NOMO-1 treated with DMSO at 0.1 percent for 48 hours (cell line): Measurements from ENCODE around the gene ZNF536.

Experiments used
- DNase-seq: peaks from one replicate; lab custom pipeline; 2025; ENCODE audit not compliant: unreplicated experiment; lab: John Stamatoyannopoulos, UW

Gene ZNF536

DNA sequence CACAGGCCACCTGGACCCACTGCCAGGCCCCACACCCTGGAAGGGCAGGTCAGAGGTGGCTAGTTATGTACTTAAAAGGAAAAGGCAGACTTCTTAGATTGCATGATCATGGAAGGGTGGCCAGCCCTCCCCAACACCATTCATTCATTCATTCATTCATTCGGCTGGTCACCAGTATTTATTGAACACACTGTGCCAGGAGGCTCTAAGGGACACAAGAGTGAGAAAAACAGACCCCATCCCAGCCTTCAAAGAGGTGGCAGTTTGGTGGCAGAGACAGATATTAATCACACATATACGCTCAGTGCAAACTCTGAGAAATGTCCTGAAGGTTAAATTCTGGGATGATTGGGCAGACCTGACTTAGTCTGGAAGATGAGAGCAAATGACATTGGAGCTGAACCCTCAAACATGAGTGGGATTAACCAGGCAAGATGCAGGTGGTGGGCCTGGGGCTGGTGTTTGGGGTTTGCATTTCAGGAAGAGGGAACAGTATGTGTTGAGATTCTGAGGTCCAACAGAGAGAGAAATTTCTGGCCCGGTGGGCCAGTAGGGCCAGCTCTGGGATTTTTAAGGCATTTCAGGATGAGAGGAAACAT, 147.5 kb downstream of the ZNF536 start:
- no peak for DNase-seq

- DNase-seq, result no peak
Measured at GRCh38 chr19:30520735-30521479, 148.7 kb downstream of the ZNF536 start.

DNA sequence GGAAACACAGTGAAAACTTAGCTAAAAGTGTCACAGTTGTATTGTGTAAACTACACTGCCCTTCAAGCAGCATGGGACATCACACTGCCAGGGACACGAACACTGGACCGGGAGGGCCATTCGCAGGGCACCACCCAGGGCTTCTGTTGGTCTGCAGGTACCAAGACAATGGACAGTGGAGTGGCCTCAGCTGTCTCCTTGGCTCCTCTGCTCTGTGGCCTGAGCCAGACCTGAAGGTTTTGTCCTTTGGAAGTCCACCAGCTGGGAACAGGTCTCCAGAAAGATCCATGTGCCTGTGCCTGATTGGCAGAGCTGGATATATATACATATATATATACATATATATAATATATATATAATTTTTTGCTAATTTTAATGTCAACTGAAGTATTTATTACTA, 149.8 kb downstream of the ZNF536 start:
- DNase-seq, result no peak

GRCh38 chr19:30522341-30522740, 150.2 kb downstream of the ZNF536 start:
- no peak for DNase-seq

GRCh38 chr19:30523791-30524190, 151.6 kb downstream of the ZNF536 start:
- DNase-seq, result no peak

DNA sequence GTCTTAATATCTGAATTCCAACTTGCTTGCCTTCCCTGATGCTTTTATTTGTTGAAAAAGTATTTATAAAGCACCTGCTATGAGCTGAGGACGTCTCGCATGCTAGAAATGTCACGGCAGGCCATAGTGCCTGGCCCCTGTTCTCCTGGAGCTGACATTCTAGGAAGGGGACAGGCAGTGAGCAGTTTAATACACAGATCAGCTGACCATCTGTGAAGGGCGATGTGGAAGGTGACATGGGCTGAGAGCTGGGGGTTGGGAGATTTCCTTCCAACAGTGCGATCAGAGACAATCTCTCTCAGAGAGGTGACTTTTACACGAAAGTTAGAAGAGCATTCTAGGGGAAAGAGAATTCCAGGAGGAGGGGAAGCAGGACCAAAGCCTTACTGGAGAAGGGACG, 153.2 kb downstream of the ZNF536 start:
- no peak for DNase-seq

DNA sequence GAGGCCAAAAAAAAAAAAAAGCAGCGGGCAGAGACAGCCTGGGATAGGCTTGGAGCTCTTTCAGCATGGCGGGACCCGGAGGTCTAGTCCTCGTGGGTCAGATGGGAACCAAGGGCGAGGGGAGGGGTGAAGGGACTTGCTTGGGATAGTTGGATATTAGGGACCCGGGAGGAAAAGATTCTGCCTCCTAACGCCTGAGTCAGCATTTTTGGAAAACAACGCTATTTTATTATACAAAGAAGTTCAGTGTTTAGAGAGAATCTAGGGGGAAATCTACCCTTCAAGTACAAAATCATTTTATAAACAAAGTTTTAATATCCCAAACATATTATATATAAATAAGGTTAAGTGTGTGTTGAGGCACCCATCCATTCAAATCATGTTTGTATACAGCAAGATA, 156.7 kb downstream of the ZNF536 start:
- DNase-seq, result no peak

DNA sequence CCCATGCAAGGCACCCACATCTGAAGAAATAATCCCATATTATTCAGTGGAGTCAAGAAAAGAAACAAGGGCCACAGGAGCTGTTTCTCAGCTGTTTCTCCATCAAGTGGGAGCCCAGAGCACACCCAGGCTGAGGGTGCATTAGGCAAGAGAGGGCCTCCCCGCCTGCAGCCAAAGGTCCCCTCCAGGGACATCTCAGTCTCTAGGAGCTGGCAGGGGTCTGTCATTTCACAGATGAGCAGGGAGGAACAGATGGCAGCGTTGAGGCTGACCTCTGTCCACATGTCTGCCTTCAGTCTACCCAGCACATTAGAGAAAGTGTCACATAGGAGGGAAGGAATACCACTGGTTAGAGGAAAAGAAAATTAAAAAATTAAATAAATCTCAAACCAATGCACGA, 157.7 kb downstream of the ZNF536 start:
- DNase-seq, result no peak

DNA sequence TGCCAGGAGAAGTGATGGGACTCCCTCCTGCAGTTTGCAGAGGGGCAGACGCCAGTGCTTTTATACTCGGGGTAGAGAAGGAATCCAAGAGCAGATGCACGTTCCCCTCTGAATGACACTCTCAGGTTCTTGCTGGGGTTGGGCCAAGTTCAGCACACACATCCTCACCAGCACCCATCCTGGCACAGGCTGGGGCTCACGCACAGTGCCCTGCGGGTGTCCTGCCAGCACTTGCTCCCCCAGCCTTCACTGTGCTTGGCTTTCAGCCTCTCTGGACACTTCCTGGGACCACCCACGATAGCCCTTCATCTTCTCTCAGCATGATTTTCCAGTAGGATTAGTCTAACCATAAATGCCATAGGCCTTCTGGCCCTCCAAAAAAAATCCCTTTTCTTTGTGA, 158.6 kb downstream of the ZNF536 start:
- no peak for DNase-seq

GRCh38 chr19:30535011-30535410, 162.8 kb downstream of the ZNF536 start:
- no peak for DNase-seq

DNA sequence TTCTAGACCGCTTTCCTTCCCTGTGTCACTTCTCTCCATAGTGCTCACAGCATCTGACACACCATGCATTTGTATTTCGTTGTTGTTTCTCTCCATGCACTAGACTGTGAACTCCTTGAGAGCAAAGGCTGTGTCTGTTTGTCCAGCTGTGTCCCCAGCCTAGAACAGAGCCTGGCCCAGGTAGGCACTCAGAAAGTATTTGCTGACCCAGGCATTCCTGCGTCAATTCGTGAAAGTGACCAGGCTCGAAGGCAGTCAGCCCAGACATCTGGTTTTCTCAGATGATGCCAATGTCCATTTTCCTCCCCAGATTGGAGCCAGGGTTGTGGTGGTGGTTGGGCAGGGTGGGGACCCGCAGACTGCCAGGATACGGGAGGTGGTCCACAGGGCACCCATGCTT, 164.8 kb downstream of the ZNF536 start:
- no peak for DNase-seq

- no peak for DNase-seq
Measured at GRCh38 chr19:30539315-30539714, 167.1 kb downstream of the ZNF536 start.

DNA sequence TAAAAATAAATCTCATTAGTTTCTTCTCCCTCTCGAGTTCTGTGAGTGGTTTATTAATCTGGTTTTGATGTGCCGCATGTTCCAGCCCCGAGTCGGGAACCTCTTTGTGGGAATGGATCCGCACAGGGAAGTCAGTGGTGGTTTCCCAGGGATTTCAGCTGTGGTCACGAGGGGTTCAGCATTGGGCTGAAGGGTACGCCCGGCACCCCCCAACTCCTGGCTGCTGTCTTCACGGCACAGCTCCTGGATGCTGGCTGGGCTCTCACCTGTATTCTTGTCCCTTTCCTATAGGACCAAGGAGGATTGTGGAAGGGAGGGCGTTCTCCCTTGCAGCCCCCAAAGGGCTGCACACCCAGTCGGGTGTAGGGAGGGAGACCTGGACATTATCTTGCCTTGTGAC, 167.8 kb downstream of the ZNF536 start:
- no peak for DNase-seq

DNA sequence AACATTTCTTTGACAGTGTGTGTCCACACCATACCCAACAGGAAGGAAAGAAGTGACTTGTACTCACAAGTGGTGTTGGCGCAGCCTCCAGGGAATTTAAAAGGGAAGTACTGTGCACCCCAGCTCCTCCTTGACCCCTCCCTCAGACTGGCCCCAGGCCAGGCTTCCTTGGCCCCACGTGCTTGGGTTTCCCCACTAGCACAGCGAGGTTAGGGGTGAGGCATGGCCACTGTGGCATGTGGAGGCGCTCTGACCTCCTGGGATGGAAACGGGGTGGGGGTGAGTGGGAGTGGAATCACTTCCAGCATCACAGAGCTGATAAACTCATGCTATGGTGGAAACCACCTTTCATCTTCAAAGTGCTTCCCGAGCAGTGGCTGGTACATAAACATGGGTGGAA, 168.6 kb downstream of the ZNF536 start:
- DNase-seq, result peak; percentile 6

- no peak for DNase-seq
Measured at GRCh38 chr19:30541575-30541974, 169.4 kb downstream of the ZNF536 start.

- DNase-seq, result no peak
Measured at GRCh38 chr19:30543243-30543945, 171.2 kb downstream of the ZNF536 start.

- DNase-seq, result no peak
Measured at GRCh38 chr19:30545752-30546151, 173.6 kb downstream of the ZNF536 start.

GRCh38 chr19:30546332-30546731, 174.1 kb downstream of the ZNF536 start:
- DNase-seq, result no peak

DNA sequence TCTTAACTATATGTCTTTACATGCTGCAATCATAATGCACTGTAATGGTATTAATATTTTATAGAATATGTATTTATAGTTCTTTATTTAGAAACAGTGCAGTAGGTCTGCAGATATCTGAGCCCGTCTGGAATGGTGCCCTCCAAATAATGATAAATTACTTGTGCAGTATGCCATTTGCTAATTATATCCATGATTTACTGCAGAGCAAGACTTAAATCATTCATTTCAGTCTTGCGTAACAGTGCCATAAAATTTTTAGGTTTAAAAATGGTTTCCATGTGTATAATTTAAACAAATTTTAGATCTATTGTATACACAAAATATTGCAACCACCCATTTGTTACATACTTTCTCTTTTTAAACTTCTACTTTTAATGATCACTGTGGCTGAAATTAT, 175.1 kb downstream of the ZNF536 start:
- no peak for DNase-seq

DNA sequence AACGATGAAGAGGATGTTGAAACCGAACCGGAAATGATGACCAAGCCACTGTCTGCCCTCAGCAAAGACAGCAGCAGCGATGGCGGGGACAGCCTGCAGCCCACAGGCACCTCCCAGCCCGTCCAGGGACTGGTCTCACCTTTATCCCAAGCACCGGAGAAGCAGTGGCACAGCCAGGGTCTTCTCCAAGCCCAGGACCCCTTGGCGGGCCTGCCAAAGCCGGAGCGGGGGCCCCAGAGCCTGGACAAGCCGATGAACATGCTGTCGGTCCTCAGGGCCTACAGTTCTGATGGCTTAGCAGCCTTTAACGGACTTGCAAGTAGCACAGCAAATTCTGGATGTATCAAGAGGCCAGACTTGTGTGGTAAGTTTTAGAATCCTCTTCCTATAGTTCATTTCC, 177.0 kb downstream of the ZNF536 start:
- DNase-seq, result peak; percentile 58

- DNase-seq, result no peak
Measured at GRCh38 chr19:30551271-30551670, 179.1 kb downstream of the ZNF536 start.

DNA sequence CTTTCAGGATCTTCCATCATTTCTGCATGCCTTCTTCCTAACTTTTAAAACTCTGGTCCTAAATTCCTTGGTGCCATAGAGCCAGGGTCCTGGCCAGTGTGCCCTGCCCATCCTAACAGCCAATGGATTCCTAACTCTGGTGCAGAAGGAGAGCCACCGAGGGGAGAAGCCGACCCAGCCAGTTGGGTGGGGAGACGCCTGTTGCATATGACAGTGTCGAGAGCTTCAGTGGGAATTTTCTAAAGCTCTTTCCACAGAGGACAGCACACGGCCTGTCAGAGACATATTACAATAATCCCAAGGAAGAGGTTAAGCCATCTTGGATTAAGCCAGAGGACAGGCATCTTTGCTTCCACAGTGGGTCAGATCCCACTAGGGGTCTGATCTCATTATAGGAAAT, 180.4 kb downstream of the ZNF536 start:
- DNase-seq, result no peak
